ENCODE results near the gene KCNIP4. TPM values are rescaled to one million over a fixed set of nuclear protein-coding genes. Genes with fewer than 3 reads are reported as not detected.

Gene KCNIP4
- total and polyA plus RNA-seq, 2 donors from 2014 or later: 9.8 to 43.9 TPM

- intact Hi-C loops (cut with DNase I): no loop called here
Measured at GRCh38 chr4:20883231-20883630, 1065.3 kb downstream of the KCNIP4 start.

DNA sequence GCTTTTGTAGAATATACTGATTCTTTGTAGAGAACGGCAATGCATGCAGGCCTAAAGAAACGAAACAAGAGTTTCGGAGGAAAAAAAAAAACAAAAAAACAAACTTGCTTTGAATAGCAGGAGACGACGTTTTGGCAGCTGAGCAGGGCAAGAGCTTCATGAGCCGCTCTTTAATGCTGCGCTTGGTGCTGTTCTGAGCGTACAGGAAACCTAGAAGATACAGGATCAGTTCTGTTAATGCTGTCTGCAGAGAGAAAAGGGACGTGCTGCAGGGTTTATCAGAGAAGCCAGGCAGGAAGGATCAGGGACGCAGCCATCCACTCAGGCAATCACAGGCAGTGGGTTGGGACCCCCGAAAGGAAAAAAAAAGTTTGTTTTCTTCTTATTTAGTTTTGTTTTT is 1066.1 kb downstream of the KCNIP4 start:
- no peaks in the 10 kb centered on the region for H3K36me3 ChIP-seq (ENCODE audit: control insufficient read depth in 2 of 3, insufficient read depth in 3 of 3, low read length in 3 of 3)
- no peak overlapping the region for H3K4me3 ChIP-seq (ENCODE audit: low read length in 3 of 3)
- FAIRE-seq (no peak), DNase-seq (no peak)
- H3K27ac ChIP-seq (ENCODE audit: low read depth in 2 of 2, low read length in 2 of 2): no peak overlapping the region
- peaks cover 0 to 5% (median 0%) of the 10 kb centered on the region in 3 donors for H3K4me1 ChIP-seq (ENCODE audit: control insufficient read depth in 2 of 3, insufficient read depth in 2 of 3, low read depth in 1 of 3, low read length in 3 of 3)
- TF ChIP-seq, protein P1, sequence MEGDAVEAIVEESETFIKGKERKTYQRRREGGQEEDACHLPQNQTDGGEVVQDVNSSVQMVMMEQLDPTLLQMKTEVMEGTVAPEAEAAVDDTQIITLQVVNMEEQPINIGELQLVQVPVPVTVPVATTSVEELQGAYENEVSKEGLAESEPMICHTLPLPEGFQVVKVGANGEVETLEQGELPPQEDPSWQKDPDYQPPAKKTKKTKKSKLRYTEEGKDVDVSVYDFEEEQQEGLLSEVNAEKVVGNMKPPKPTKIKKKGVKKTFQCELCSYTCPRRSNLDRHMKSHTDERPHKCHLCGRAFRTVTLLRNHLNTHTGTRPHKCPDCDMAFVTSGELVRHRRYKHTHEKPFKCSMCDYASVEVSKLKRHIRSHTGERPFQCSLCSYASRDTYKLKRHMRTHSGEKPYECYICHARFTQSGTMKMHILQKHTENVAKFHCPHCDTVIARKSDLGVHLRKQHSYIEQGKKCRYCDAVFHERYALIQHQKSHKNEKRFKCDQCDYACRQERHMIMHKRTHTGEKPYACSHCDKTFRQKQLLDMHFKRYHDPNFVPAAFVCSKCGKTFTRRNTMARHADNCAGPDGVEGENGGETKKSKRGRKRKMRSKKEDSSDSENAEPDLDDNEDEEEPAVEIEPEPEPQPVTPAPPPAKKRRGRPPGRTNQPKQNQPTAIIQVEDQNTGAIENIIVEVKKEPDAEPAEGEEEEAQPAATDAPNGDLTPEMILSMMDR (IDR thresholded peaks at IDR 0.05; ENCODE audit: borderline replicate concordance, extremely low read depth, insufficient read depth): no peak
- no peaks in the 10 kb centered on the region for H3K27me3 ChIP-seq (ENCODE audit: control insufficient read depth, insufficient read depth, low read length)
- intact Hi-C loops (cut with DNase I): no loop called here
- no peak overlapping the region for H3K9ac ChIP-seq (ENCODE audit: low read length in 3 of 3)
- H3K9me3 ChIP-seq (ENCODE audit: control insufficient read depth in 2 of 3, insufficient read depth in 1 of 3, low read length in 3 of 3): no peaks in the 10 kb centered on the region

More at GRCh38 chr4:20883231-20883630, 1065.3 kb downstream of the KCNIP4 start:
- DNase-seq (peak in 2 of 5 donors; percentile 14 to 18), FAIRE-seq (no peak)
- Histone ChIP-seq H3K27me3 (ENCODE audit: control insufficient read depth, insufficient read depth, low read length) (no peaks in the 10 kb centered on the region), H3K36me3 (ENCODE audit: control insufficient read depth in 2 of 3, insufficient read depth in 3 of 3, low read length in 3 of 3) (no peaks in the 10 kb centered on the region), H3K9ac (ENCODE audit: low read length in 3 of 3) (no peak overlapping the region), H3K9me3 (ENCODE audit: control insufficient read depth in 2 of 3, insufficient read depth in 1 of 3, low read length in 3 of 3) (no peaks in the 10 kb centered on the region), H3K27ac (ENCODE audit: low read depth in 2 of 2, low read length in 2 of 2) (no peak overlapping the region), H3K4me3 (ENCODE audit: low read length in 3 of 3) (no peak overlapping the region), H3K4me1 (ENCODE audit: control insufficient read depth in 2 of 3, insufficient read depth in 2 of 3, low read depth in 1 of 3, low read length in 3 of 3) (peaks cover 0 to 5% (median 0%) of the 10 kb centered on the region in 3 donors)
- TF ChIP-seq, protein P1 (IDR thresholded peaks at IDR 0.05; ENCODE audit: borderline replicate concordance, extremely low read depth, insufficient read depth): no peak

DNA sequence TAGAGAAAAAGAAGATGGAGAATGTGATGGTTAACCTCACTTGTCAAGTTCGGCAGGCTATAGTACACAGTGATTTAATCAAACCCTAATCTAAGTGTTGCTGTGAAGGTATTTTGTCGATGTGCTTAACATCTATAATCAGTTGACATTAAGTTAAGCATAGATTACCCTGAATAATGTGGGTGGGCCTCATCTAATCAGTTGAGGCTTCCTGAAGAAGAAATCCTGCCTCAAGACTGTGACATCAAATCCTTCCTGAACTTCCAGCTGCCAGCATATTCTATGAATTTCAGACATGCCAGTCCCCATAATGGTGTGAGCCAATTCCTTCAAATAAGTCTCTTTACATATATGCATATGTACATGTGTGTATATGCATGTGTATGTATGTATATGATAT is 1066.9 kb downstream of the KCNIP4 start:
- no peak overlapping the region for H3K4me3 ChIP-seq (ENCODE audit: low read length in 3 of 3)
- DNase-seq: no peak
- no peaks in the 10 kb centered on the region for H3K9me3 ChIP-seq (ENCODE audit: control insufficient read depth in 2 of 3, insufficient read depth in 1 of 3, low read length in 3 of 3)
- H3K4me1 ChIP-seq (ENCODE audit: control insufficient read depth in 2 of 3, insufficient read depth in 2 of 3, low read depth in 1 of 3, low read length in 3 of 3): peaks cover 0 to 5% (median 0%) of the 10 kb centered on the region in 3 donors
- no peak overlapping the region for H3K27ac ChIP-seq (ENCODE audit: low read depth in 2 of 2, low read length in 2 of 2)
- intact Hi-C loops (cut with DNase I): no loop called here
- no peak overlapping the region for H3K9ac ChIP-seq (ENCODE audit: low read length in 3 of 3)
- no peaks in the 10 kb centered on the region for H3K36me3 ChIP-seq (ENCODE audit: control insufficient read depth in 2 of 3, insufficient read depth in 3 of 3, low read length in 3 of 3)
- H3K27me3 ChIP-seq (ENCODE audit: control insufficient read depth, insufficient read depth, low read length): no peaks in the 10 kb centered on the region
- TF ChIP-seq, protein P1 (IDR thresholded peaks at IDR 0.05; ENCODE audit: borderline replicate concordance, extremely low read depth, insufficient read depth): no peak
- FAIRE-seq: no peak

DNA sequence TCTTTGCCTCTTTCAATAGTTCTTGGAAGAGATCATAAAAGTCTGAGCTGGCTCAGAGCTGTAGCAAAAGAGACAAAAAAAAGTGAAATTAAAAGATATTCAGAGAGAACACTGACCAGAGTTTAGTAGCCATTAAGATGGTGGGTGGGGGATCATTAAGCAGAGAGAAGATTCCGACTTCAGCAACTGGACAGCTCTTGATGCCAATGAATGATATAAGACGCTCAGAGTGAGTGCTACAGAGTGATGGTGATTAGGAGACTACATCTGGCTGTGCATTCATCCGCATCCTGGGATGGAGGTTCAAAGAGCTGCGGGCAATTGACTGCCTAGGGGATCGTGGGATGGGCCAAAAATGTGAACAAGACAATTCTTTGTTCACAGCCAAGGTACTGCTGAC is 1069.8 kb downstream of the KCNIP4 start:
- TF ChIP-seq, protein P1 (IDR thresholded peaks at IDR 0.05; ENCODE audit: borderline replicate concordance, extremely low read depth, insufficient read depth): no peak
- no peaks in the 10 kb centered on the region for H3K36me3 ChIP-seq (ENCODE audit: control insufficient read depth in 2 of 3, insufficient read depth in 3 of 3, low read length in 3 of 3)
- no peak overlapping the region for H3K9ac ChIP-seq (ENCODE audit: low read length in 3 of 3)
- H3K9me3 ChIP-seq (ENCODE audit: control insufficient read depth in 2 of 3, insufficient read depth in 1 of 3, low read length in 3 of 3): no peaks in the 10 kb centered on the region
- H3K27me3 ChIP-seq (ENCODE audit: control insufficient read depth, insufficient read depth, low read length): no peaks in the 10 kb centered on the region
- intact Hi-C loops (cut with DNase I): no loop called here
- no peak overlapping the region for H3K27ac ChIP-seq (ENCODE audit: low read depth in 2 of 2, low read length in 2 of 2)
- FAIRE-seq (no peak), DNase-seq (peak in 2 of 5 donors; percentile 6 to 7)
- no peak overlapping the region for H3K4me3 ChIP-seq (ENCODE audit: low read length in 3 of 3)
- peaks cover 0 to 5% (median 0%) of the 10 kb centered on the region in 3 donors for H3K4me1 ChIP-seq (ENCODE audit: control insufficient read depth in 2 of 3, insufficient read depth in 2 of 3, low read depth in 1 of 3, low read length in 3 of 3)

Measured in kidney (tissue), 14 donors.